Measurements from ENCODE around the gene PEX1.
"Not testable (repeated sequence)": the region's sequence is repeated elsewhere in the genome, so short reads cannot be mapped to it uniquely, and the experiment has no call there.

DNA sequence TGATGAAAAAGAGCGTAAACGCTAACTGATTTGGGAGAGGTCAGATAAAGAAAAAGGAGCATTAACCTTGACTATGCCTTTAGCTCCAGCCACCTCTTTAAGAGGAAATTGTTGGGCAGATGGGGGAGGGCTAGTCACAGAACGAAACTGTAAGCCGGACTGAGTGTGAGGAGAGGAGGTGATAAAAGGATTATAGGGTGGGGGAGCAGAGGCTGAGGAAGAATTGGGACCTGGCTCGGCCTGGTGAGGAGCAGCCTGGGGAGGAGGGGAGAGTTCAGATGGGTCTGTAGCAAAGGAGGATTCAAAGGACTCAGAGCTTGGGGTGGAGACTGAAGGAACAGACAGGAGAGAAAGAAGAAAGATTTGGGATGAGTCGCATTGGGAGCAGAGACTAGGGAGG, 44.7 kb downstream of the PEX1 start:
- TF ChIP-seq, protein P1, sequence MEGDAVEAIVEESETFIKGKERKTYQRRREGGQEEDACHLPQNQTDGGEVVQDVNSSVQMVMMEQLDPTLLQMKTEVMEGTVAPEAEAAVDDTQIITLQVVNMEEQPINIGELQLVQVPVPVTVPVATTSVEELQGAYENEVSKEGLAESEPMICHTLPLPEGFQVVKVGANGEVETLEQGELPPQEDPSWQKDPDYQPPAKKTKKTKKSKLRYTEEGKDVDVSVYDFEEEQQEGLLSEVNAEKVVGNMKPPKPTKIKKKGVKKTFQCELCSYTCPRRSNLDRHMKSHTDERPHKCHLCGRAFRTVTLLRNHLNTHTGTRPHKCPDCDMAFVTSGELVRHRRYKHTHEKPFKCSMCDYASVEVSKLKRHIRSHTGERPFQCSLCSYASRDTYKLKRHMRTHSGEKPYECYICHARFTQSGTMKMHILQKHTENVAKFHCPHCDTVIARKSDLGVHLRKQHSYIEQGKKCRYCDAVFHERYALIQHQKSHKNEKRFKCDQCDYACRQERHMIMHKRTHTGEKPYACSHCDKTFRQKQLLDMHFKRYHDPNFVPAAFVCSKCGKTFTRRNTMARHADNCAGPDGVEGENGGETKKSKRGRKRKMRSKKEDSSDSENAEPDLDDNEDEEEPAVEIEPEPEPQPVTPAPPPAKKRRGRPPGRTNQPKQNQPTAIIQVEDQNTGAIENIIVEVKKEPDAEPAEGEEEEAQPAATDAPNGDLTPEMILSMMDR (IDR thresholded peaks at IDR 0.05; ENCODE audit: insufficient read depth, low read depth, low read length): not testable (repeated sequence)
- not testable (repeated sequence) for TF ChIP-seq EZH2 (IDR thresholded peaks at IDR 0.05; ENCODE audit: insufficient read depth, low read length)
